T-helper 2 cell (primary cell): ENCODE data around the gene SDHAF1.
"Not testable (repeated sequence)": the region's sequence is repeated elsewhere in the genome, so short reads cannot be mapped to it uniquely, and the experiment has no call there.

ENCODE experiments used
- DNase-seq, 5 experiments: peaks; one replicate each; pipeline versions ENCODE4 v3.0.0 to v3.0.0-alpha.2; 2012 to 2022
- total RNA-seq, 2 donors: gene quantifications; one replicate each; lab custom pipeline; 2026; lab: John Stamatoyannopoulos, UW

Gene SDHAF1
- total RNA-seq: 6.9 to 7.7 reads per million in 2 donors

- DNase-seq: peak; percentile 72 to 94 (median 88)
Observed at GRCh38 chr19:35995048-35995993, at the start of gene SDHAF1. Gene SDHAF1 (plus strand): TSS chr19:35995188. CDS start chr19:35995275, 87 bp downstream.

- no peak for DNase-seq
Observed at GRCh38 chr19:35946203-35946602, 48.8 kb upstream of the SDHAF1 start.

- DNase-seq: no peak
Observed at GRCh38 chr19:35949131-35949530, 45.9 kb upstream of the SDHAF1 start.

- no peak for DNase-seq
Observed at GRCh38 chr19:35955881-35956634, 38.9 kb upstream of the SDHAF1 start.

GRCh38 chr19:35957411-35957810 is 37.6 kb upstream of the SDHAF1 start:
- DNase-seq: not testable (repeated sequence)

- no peak for DNase-seq
Observed at GRCh38 chr19:35958660-35959039, 36.3 kb upstream of the SDHAF1 start.

GRCh38 chr19:35959040-35959967 is 35.7 kb upstream of the SDHAF1 start:
- peak; percentile 63 to 81 (median 72) for DNase-seq

GRCh38 chr19:35959968-35960320 is 35.0 kb upstream of the SDHAF1 start:
- no peak for DNase-seq

GRCh38 chr19:35960432-35960972 is 34.5 kb upstream of the SDHAF1 start:
- DNase-seq: no peak

- peak in 2 of 5 experiments; percentile 7 to 45 for DNase-seq
Observed at GRCh38 chr19:35963514-35963913, 31.5 kb upstream of the SDHAF1 start.

GRCh38 chr19:35966771-35967170 is 28.2 kb upstream of the SDHAF1 start:
- no peak for DNase-seq

GRCh38 chr19:35973487-35973886 is 21.5 kb upstream of the SDHAF1 start:
- no peak for DNase-seq

- DNase-seq: peak in 1 of 5 experiments; percentile 20
Observed at GRCh38 chr19:35975608-35976214, 19.3 kb upstream of the SDHAF1 start.

GRCh38 chr19:35977446-35978222 is 17.4 kb upstream of the SDHAF1 start:
- DNase-seq: peak in 1 of 5 experiments; percentile 60

GRCh38 chr19:35978271-35978670 is 16.7 kb upstream of the SDHAF1 start:
- DNase-seq: no peak

- no peak for DNase-seq
Observed at GRCh38 chr19:35978832-35979365, 16.1 kb upstream of the SDHAF1 start.

- DNase-seq: not testable (repeated sequence)
Observed at GRCh38 chr19:35980997-35981396, 14.0 kb upstream of the SDHAF1 start.

- no peak for DNase-seq
Observed at GRCh38 chr19:35983177-35983576, 11.8 kb upstream of the SDHAF1 start.

- no peak for DNase-seq
Observed at GRCh38 chr19:35986111-35986510, 8.9 kb upstream of the SDHAF1 start.
